ENCODE results near the gene NAIF1.

DNA sequence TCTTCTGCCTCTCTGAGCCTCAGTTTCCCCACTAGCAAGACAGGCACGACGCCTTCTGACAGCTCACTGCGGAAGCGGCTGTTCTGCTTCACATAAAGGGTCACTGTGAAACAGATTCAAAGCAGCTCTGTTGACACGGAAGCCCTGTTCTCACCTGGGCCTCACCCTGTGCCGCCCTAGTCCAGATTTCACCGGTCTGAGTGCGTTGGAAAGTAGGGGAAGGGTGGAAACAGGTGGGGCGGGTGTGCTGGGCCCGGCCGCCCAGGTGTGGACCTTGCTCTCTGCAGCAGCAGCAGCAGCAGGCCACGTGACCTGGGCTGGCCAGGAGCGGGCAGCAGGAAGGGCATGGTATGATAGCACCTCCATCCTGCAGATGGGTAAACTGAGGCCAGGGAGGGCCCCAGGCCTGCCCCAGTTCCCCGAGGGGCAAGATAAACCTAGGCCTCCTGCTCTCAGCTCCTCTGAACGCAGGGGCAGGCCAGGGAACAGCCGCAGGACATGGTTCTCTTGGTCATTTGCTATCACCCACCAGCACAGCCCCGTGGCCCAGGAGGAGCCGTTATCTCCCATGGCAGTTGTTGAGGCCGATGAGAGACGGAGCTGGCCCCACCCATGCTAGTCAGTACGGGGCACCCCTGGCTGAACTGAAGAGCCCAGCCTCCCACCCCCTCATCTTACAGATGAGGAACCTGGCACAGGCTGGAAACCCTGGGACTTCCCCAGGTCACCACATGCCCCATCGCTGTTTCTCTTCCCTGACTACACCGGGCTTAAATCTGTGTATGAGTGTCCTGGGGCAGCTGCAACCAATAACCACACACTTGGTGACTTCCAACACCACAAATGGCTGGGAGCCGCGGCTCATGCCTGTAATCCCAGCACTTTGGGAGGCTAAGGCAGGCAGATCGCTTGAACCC is 48.3 kb upstream of the NAIF1 start:
- no peak for TF ChIP-seq TAF1 (IDR thresholded peaks at IDR 0.05; ENCODE audit: borderline replicate concordance, insufficient read depth, low read length)
- no peak for TF ChIP-seq SIN3A (IDR thresholded peaks at IDR 0.05; ENCODE audit: borderline replicate concordance, insufficient read depth, low read length)
- no peak for TF ChIP-seq POLR2AphosphoS5 (IDR thresholded peaks at IDR 0.05; ENCODE audit: low read depth, low read length)
- TF ChIP-seq, protein P1, sequence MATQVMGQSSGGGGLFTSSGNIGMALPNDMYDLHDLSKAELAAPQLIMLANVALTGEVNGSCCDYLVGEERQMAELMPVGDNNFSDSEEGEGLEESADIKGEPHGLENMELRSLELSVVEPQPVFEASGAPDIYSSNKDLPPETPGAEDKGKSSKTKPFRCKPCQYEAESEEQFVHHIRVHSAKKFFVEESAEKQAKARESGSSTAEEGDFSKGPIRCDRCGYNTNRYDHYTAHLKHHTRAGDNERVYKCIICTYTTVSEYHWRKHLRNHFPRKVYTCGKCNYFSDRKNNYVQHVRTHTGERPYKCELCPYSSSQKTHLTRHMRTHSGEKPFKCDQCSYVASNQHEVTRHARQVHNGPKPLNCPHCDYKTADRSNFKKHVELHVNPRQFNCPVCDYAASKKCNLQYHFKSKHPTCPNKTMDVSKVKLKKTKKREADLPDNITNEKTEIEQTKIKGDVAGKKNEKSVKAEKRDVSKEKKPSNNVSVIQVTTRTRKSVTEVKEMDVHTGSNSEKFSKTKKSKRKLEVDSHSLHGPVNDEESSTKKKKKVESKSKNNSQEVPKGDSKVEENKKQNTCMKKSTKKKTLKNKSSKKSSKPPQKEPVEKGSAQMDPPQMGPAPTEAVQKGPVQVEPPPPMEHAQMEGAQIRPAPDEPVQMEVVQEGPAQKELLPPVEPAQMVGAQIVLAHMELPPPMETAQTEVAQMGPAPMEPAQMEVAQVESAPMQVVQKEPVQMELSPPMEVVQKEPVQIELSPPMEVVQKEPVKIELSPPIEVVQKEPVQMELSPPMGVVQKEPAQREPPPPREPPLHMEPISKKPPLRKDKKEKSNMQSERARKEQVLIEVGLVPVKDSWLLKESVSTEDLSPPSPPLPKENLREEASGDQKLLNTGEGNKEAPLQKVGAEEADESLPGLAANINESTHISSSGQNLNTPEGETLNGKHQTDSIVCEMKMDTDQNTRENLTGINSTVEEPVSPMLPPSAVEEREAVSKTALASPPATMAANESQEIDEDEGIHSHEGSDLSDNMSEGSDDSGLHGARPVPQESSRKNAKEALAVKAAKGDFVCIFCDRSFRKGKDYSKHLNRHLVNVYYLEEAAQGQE (IDR thresholded peaks at IDR 0.05; ENCODE audit: insufficient read depth in 1 of 2, low read depth in 2 of 2, low read length in 2 of 2), result no peak

Data from PFSK-1 (cell line).